Endodermal cell (in vitro differentiated cells): ENCODE measurements around the gene HOXA1. TPM values are rescaled to one million over a fixed set of nuclear protein-coding genes. Genes with fewer than 3 reads are reported as not detected.

Source experiments
- DNase-seq: peaks from one replicate; pipeline ENCODE4 v3.0.0-alpha.2; 2017
- H3K27ac ChIP-seq: 2 replicates; pipeline ENCODE4 v1.5.1; 2013; ENCODE audit warnings: mild to moderate bottlenecking, low read depth, low read length, moderate library complexity
- H3K27me3 ChIP-seq: 2 replicates; pipeline ENCODE4 v1.6.1; 2013; ENCODE audit warnings: mild to moderate bottlenecking, low read length, moderate library complexity; ENCODE audit not compliant: insufficient read depth, control insufficient read depth, poor library complexity, severe bottlenecking
- H3K36me3 ChIP-seq: 2 replicates; pipeline ENCODE4 v1.7.0; 2013; ENCODE audit warnings: mild to moderate bottlenecking, low read length, moderate library complexity; ENCODE audit not compliant: control insufficient read depth, insufficient read depth
- H3K4me1 ChIP-seq: one replicate; pipeline ENCODE4 v1.7.0; 2013; ENCODE audit warnings: low read length; ENCODE audit not compliant: control insufficient read depth, insufficient read depth
- H3K4me3 ChIP-seq: 2 replicates; pipeline ENCODE4 v1.5.1; 2013; ENCODE audit warnings: mild to moderate bottlenecking, low read length, moderate library complexity
- H3K9ac ChIP-seq: 2 replicates; pipeline ENCODE4 v1.6.1; 2013; ENCODE audit warnings: mild to moderate bottlenecking, low read length, moderate library complexity; ENCODE audit not compliant: poor library complexity, severe bottlenecking; ENCODE audit errors: extremely low read depth
- H3K9me3 ChIP-seq: 2 replicates; pipeline ENCODE4 v1.6.1; 2013; ENCODE audit warnings: mild to moderate bottlenecking, low read length, moderate library complexity; ENCODE audit not compliant: control insufficient read depth
- H3K27ac Mint-ChIP-seq: 2 replicates; pipeline ENCODE4 v1.8.0; 2020; ENCODE audit warnings: mixed read lengths
- H3K27me3 Mint-ChIP-seq: 2 replicates; pipeline ENCODE4 v1.8.0; 2021; ENCODE audit warnings: mild to moderate bottlenecking, mixed read lengths; ENCODE audit not compliant: insufficient read depth
- H3K36me3 Mint-ChIP-seq: 2 replicates; pipeline ENCODE4 v1.8.0; 2020; ENCODE audit warnings: low read depth, mixed read lengths
- H3K4me1 Mint-ChIP-seq: 2 replicates; pipeline ENCODE4 v1.8.0; 2020; ENCODE audit warnings: mixed read lengths
- H3K4me3 Mint-ChIP-seq: 2 replicates; pipeline ENCODE4 v1.8.0; 2020; ENCODE audit warnings: mild to moderate bottlenecking, moderate library complexity, mixed read lengths
- H3K9me3 Mint-ChIP-seq: 2 replicates; pipeline ENCODE4 v1.8.0; 2020; ENCODE audit warnings: mild to moderate bottlenecking, mixed read lengths
- WGBS, 2 experiments: methylation state at CpG; one replicate each; pipeline versions ENCODE4 v1.1.5 to v1.1.7; 2013; ENCODE audit warnings: missing lambda C conversion rate in 2 of 2, mixed read lengths in 1 of 2; ENCODE audit not compliant: insufficient coverage in 1 of 2, insufficient read length in 1 of 2; 5-methylcytosine and 5-hydroxymethylcytosine counted together
- total RNA-seq, 2 donors: library from RNA; stranded (reverse); fragmentation: NEBNext Ultra II Directional in 1 of 2; extraction: Animal tissue kit (Norgen Biotek cat#: 25700) in 1 of 2; gene quantifications; 2 replicates in 1 of 2; 3 replicates in 1 of 2; pipeline ENCODE4 v1.2.1, GENCODE V29; 2021
- TF ChIP-seq, protein P1 (sequence below): fragments of 200-600 bp; sonication (generic); conservative IDR thresholded peaks from 2 replicates; pipeline ENCODE4 v1.5.0; 2021; ENCODE audit warnings: antibody characterized with exemption, mild to moderate bottlenecking

The HOXA1 gene
- total RNA-seq, 2 donors from 2014 or later = not detected

- Histone ChIP-seq H3K27ac (no peak overlapping the region), H3K9ac (no peak overlapping the region), H3K27me3 (peaks cover 100% of the 10 kb centered on the region), H3K4me3 (no peak overlapping the region), H3K36me3 (no peaks in the 10 kb centered on the region), H3K9me3 (peaks cover 16% of the 10 kb centered on the region), H3K4me1 (no peaks in the 10 kb centered on the region)
- Mint-ChIP-seq H3K9me3 (peaks cover 15% of the 10 kb centered on the region), H3K4me3 (peak overlapping the region; percentile 54), H3K36me3 (no peaks in the 10 kb centered on the region), H3K27me3 (peaks cover 100% of the 10 kb centered on the region), H3K4me1 (peaks cover 11% of the 10 kb centered on the region), H3K27ac (no peak overlapping the region)
- DNase-seq = no peak
- 41 to 52% methylated on average over 22 to 40 of the region's 40 CpGs for WGBS, 2 experiments
- TF ChIP-seq, protein P1, sequence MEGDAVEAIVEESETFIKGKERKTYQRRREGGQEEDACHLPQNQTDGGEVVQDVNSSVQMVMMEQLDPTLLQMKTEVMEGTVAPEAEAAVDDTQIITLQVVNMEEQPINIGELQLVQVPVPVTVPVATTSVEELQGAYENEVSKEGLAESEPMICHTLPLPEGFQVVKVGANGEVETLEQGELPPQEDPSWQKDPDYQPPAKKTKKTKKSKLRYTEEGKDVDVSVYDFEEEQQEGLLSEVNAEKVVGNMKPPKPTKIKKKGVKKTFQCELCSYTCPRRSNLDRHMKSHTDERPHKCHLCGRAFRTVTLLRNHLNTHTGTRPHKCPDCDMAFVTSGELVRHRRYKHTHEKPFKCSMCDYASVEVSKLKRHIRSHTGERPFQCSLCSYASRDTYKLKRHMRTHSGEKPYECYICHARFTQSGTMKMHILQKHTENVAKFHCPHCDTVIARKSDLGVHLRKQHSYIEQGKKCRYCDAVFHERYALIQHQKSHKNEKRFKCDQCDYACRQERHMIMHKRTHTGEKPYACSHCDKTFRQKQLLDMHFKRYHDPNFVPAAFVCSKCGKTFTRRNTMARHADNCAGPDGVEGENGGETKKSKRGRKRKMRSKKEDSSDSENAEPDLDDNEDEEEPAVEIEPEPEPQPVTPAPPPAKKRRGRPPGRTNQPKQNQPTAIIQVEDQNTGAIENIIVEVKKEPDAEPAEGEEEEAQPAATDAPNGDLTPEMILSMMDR = peak; percentile 8
Measured at GRCh38 chr7:27143950-27144780, 48.4 kb upstream of the HOXA1 start.

DNA sequence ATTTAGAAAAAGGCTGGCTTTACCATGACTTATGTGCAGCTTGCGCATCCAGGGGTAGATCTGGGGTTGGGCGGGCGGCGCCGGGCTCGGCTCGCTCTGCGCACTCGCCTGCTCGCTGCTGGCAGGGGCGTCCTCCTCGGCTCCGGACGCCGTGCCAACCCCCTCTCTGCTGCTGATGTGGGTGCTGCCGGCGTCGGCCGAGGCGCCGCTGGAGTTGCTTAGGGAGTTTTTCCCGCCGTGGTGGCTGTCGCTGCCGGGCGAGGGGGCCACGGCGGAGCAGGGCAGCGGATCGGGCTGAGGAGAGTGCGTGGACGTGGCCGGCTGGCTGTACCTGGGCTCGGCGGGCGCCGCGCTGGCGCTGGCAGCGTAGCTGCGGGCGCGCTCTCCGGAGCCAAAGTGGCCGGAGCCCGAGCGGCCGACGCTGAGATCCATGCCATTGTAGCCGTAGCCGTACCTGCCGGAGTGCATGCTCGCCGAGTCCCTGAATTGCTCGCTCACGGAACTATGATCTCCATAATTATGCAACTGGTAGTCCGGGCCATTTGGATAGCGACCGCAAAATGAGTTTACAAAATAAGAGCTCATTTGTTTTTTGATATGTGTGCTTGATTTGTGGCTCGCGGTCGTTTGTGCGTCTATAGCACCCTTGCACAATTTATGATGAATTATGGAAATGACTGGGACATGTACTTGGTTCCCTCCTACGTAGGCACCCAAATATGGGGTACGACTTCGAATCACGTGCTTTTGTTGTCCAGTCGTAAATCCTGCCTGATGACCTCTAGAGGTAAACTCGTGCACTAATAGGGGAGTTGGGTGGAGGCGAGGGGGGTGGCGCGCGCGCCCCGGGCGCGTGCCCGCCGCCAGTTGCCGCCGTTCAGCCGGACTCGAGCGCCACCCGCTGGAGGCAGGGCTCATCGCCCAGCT, 47.5 kb upstream of the HOXA1 start, which contains the start of gene HOXA5:
Gene HOXA5 (minus strand): TSS at position 659 of the 927 bp plus-strand sequence. CDS start 74 bp downstream, at position 585.
- Histone ChIP-seq H3K27me3 (peaks cover 100% of the 10 kb centered on the region), H3K4me1 (no peaks in the 10 kb centered on the region), H3K9ac (no peak within 1 kb of the TSS), H3K4me3 (peak within 1 kb of the TSS; percentile 86), H3K27ac (no peak within 1 kb of the TSS), H3K36me3 (no peaks in the 10 kb centered on the region), H3K9me3 (peaks cover 16% of the 10 kb centered on the region)
- H3K9me3 Mint-ChIP-seq = peaks cover 15% of the 10 kb centered on the region
- H3K4me1 Mint-ChIP-seq = peaks cover 11% of the 10 kb centered on the region
- no peaks in the 10 kb centered on the region for H3K36me3 Mint-ChIP-seq
- TF ChIP-seq, protein P1 = peak; percentile 92
- peak within 1 kb of the TSS; percentile 54 for H3K4me3 Mint-ChIP-seq
- H3K27me3 Mint-ChIP-seq = peaks cover 100% of the 10 kb centered on the region
- DNase-seq = peak; percentile 94
- WGBS, 2 experiments = 1% methylated on average over 37 to 86 of the region's 86 CpGs
- H3K27ac Mint-ChIP-seq = no peak within 1 kb of the TSS

GRCh38 chr7:27142580-27143022, 46.8 kb upstream of the HOXA1 start:
- peak; percentile 63 for DNase-seq
- Mint-ChIP-seq H3K27me3 (peaks cover 100% of the 10 kb centered on the region), H3K4me1 (peaks cover 11% of the 10 kb centered on the region), H3K36me3 (no peaks in the 10 kb centered on the region), H3K27ac (no peak overlapping the region), H3K9me3 (peaks cover 13% of the 10 kb centered on the region), H3K4me3 (peak overlapping the region; percentile 54)
- H3K9me3 ChIP-seq = peaks cover 16% of the 10 kb centered on the region
- 0 to 4% methylated on average over 7 to 28 of the region's 29 CpGs for WGBS, 2 experiments
- H3K36me3 ChIP-seq = no peaks in the 10 kb centered on the region
- H3K4me1 ChIP-seq = no peaks in the 10 kb centered on the region
- H3K27me3 ChIP-seq = peaks cover 100% of the 10 kb centered on the region
- TF ChIP-seq, protein P1 = no peak
- peak overlapping the region; percentile 86 for H3K4me3 ChIP-seq
- H3K9ac ChIP-seq = no peak overlapping the region
- H3K27ac ChIP-seq = no peak overlapping the region
